Motor neuron (in vitro differentiated cells): ENCODE data around the gene FPR2. TPM values are rescaled to one million over a fixed set of nuclear protein-coding genes. Genes with fewer than 3 reads are reported as not detected.

Experiments
- ATAC-seq, 8 experiments: fragments of 200-7000 bp; cut with Tn5 transposase; replicated peaks in 6 of 8; 2 replicates each; pipeline ENCODE4 v1.8.0; 2021; ENCODE audit warnings: mild to moderate bottlenecking in 8 of 8, moderate library complexity in 8 of 8
- H3K27ac ChIP-seq, 2 donors: fragments of 250-450 bp; sonication (Bioruptor Pico); 2 replicates each; pipeline ENCODE4 v1.9.0; 2021; ENCODE audit warnings: antibody characterized with exemption in 2 of 2, mild to moderate bottlenecking in 2 of 2, moderate library complexity in 1 of 2
- H3K4me1 ChIP-seq, 2 donors: fragments of 250-450 bp; sonication (Bioruptor Pico); replicated peaks in 1 of 2; 2 replicates each; pipeline ENCODE4 v1.6.1; 2021; ENCODE audit warnings: antibody characterized with exemption in 2 of 2, mild to moderate bottlenecking in 2 of 2, moderate library complexity in 1 of 2
- H3K4me3 ChIP-seq, 5 donors: fragments of 250-450 bp; sonication (Bioruptor Pico); 2 replicates each; pipeline ENCODE4 v1.9.0; 2021; ENCODE audit warnings: antibody characterized with exemption in 5 of 5, mild to moderate bottlenecking in 5 of 5, moderate library complexity in 4 of 5
- WGBS, 10 experiments: fragments of 450-650 bp; shearing (Covaris generic); methylation state at CpG; one replicate each; pipeline ENCODE4 v1.0.0; 2022; 5-methylcytosine and 5-hydroxymethylcytosine counted together
- in situ Hi-C, 9 experiments: fragments of 400-800 bp; cut with MboI; loops; one replicate each; pipeline ENCODE4 v1.15.0; 2021; ENCODE audit warnings: low sequenced_read_pairs in 9 of 9, low pct_unique_long_range_greater_than_20kb in 2 of 9; ENCODE audit not compliant: unreplicated experiment in 9 of 9
- total RNA-seq, 8 experiments: library from RNA; unstranded; fragments of 300-600 nt; gene quantifications; 2 replicates each; pipeline versions ENCODE4 v1.2.3 to v1.2.4, GENCODE V29; 2022

FPR2 gene
- total RNA-seq, 8 experiments from 2014 or later = 0.15 to 0.33 (median 0.21) TPM; not detected in 5

DNA sequence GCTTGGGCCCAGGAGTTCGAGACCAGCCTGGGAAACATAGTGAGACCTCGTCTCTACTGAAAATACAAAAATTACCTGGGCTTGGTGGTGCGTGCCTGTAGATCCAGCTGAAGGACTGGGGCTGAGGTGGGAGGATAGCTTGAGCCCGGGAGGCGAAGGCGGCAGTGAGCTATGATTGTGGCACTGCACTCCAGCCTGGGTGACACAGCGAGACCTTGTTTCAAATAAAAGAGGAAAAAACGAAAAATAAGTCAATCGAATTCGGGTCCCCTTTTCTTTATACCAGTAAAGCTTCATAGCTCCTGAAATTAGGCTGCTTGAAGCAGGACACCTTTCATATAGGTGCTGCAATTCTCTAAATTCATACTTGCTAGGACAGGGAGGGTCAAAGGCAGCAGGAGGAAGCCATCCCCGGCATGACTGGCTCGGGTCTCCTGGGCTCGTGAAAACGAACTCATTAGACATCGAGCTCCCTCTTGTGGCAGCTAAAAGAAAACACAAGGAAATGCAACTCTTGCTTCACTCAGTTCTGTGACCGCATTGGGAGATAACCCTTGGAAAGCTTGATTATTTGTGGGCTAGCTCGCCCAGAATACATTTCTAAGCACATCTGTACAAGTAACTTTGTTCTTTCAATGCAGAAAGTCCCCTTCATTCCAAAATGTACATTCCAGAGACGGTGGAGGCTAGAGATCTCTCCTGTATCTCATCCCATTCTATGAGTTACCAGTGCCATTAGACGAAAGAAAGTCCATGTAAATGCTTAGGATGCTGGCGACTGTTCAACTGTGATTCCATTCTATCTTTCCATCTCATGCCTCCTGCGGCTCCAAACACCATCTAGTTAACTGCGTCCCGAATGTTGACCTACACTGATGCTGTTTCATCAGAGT is 16.8 kb downstream of the FPR2 start:
- in situ Hi-C loops = loop anchor here in 3 of 9 experiments (10.0 to 25.0 kb wide), 2 partner anchors 53 to 316 kb away; partner anchors contain the start of genes SIGLEC8 (in 2 of the 3) and HAS1 (in 1 of the 3)
- no peak overlapping the region for H3K27ac ChIP-seq
- no peak overlapping the region for H3K4me3 ChIP-seq
- 10 to 80% (median 31%) methylated on average over 2 to 18 of the region's 23 CpGs for WGBS, 10 experiments
- H3K4me1 ChIP-seq = no peaks in the 10 kb centered on the region
- peak; percentile 93 to 100 (median 98) for ATAC-seq

DNA sequence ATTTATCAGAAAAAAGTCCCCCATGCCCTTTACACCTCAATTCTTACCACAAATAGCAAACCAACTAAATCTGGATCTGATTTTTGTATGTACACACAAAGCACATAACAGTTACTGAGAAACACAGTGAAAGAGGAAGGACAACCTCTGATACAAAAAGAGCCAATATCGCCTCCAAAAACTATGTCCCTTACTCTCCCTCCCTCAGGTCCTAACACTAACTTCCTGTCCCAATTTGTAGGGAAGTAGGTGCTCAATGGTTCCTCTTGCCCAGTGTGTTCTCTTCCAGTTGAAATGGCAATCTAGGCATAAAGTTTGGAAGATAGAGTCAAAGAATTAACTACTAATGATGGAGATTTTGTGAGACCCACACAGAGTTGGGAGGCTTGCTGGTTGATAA is 18.2 kb downstream of the FPR2 start:
- in situ Hi-C loops = loop anchor here in 3 of 9 experiments (10.0 to 25.0 kb wide), 2 partner anchors 54 to 317 kb away; partner anchors contain the start of genes SIGLEC8 (in 2 of the 3) and HAS1 (in 1 of the 3)
- 33 to 100% (median 67%) methylated on average over 1 of the region's 1 CpG; no CpG with 5 or more reads in 3 of the 10 experiments for WGBS, 10 experiments
- no peak for ATAC-seq

DNA sequence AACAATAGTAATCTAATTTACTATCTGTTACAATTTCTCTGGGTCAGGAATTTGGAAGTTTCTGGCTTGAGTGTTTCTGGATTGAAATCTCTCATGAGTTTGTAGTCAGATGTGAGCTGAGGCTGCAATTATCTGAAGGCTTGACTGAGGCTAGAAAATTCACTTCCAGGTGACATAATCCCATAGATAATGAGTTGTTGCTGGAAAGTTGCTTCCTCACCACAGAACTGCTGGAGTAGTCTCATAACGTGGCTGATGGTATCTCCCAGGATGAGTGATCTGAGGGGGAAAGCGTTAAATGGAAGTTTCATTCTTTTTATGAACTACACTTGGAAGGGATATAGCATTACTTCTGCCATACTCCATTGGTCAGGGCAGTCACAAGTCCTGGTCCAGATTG is 18.7 kb downstream of the FPR2 start:
- 0 to 100% (median 50%) methylated on average over 1 to 2 of the region's 2 CpGs; no CpG with 5 or more reads in 3 of the 10 experiments for WGBS, 10 experiments
- Histone ChIP-seq H3K27ac (no peak overlapping the region), H3K4me1 (no peaks in the 10 kb centered on the region), H3K4me3 (no peak overlapping the region)
- ATAC-seq = no peak
- in situ Hi-C loops = loop anchor here in 3 of 9 experiments (10.0 to 25.0 kb wide), 2 partner anchors 55 to 317 kb away; partner anchors contain the start of genes SIGLEC8 (in 2 of the 3) and HAS1 (in 1 of the 3)

More for the DNA sequence above, 18.2 kb downstream of the FPR2 start:
- H3K4me1 ChIP-seq = no peaks in the 10 kb centered on the region
- H3K27ac ChIP-seq = no peak overlapping the region
- H3K4me3 ChIP-seq = no peak overlapping the region

DNA sequence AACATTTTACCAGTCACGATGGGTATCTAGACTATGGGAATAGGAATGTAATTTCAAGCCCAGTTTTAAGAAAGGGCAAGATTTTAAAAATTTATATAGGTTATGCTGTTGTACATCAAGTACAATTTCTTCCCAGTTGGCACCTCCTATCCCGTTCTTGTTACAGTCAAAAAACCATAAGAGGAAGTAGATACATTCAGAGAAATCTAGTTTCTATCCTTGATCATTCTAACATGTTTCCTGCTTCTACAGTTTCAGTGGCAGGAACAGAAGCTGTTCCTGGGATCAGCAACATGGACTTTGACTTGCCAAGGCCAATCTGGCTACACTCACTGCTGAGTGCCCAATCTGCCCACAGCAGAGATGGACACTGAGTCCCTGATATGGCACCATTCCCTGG is 19.3 kb downstream of the FPR2 start:
- in situ Hi-C loops = loop anchor here in 2 of 9 experiments (25.0 kb wide), 1 partner anchor 318 kb away; the partner anchor contains the start of gene SIGLEC8 (in 2 of the 2)
- WGBS, 10 experiments = 0 to 50% (median 20%) methylated on average over 1 to 2 of the region's 2 CpGs; no CpG with 5 or more reads in 3 of the 10 experiments
- ATAC-seq = no peak

DNA sequence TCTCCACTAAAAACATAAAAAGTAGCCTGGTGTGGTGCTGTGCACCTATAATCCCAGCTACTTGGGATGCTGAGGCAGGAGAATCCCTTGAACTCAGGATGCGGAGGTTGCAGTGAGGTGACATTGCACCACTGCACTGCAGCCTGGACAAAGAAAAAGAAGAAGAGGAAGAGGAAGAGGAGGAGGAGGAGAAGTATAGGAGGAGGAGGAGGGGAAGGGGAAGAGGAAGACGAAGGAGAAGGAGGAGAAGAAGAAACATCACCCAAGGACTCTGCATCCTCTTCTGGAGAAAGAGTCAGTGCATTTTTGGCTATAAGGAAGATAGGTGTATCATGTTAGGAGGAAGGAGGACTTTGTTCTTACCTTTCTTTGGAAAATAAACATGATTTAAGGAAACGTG is 21.0 kb downstream of the FPR2 start:
- ATAC-seq = no peak
- no peaks in the 10 kb centered on the region for H3K4me1 ChIP-seq
- in situ Hi-C loops = loop anchor here in 2 of 9 experiments (25.0 kb wide), 1 partner anchor 320 kb away; the partner anchor contains the start of gene SIGLEC8 (in 2 of the 2)
- H3K4me3 ChIP-seq = no peak overlapping the region
- 0 to 90% (median 42%) methylated on average over 1 to 3 of the region's 3 CpGs; no CpG with 5 or more reads in 1 of the 10 experiments for WGBS, 10 experiments
- H3K27ac ChIP-seq = no peak overlapping the region

More for the DNA sequence above, 19.3 kb downstream of the FPR2 start:
- Histone ChIP-seq H3K27ac (no peak overlapping the region), H3K4me1 (no peaks in the 10 kb centered on the region), H3K4me3 (no peak overlapping the region)

DNA sequence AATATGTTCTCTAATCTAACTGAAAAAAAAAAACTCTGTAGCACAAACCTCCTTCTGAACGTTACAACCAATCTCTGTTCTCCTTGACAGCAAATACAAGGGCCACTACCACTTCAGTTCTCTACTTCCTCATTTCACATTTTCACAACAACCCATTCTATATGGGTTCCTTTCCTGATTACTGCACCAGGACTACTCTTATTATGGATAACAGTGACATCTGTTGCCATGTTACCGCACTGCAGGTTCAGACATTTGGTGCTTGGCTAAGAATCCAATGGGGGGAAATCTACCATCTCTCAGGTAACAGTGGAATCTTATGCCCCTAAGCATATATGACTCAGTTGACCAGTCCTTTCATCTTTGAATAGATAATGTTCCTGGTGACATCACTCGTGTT is 22.4 kb downstream of the FPR2 start:
- Histone ChIP-seq H3K4me1 (no peaks in the 10 kb centered on the region), H3K4me3 (no peak overlapping the region), H3K27ac (no peak overlapping the region)
- 5 to 75% (median 24%) methylated on average over 1 to 3 of the region's 3 CpGs; no CpG with 5 or more reads in 2 of the 10 experiments for WGBS, 10 experiments
- peak in 3 of 8 experiments; percentile 3 to 82 (median 4) for ATAC-seq
- in situ Hi-C loops = loop anchor here in 2 of 9 experiments (25.0 kb wide), 1 partner anchor 321 kb away; the partner anchor contains the start of gene SIGLEC8 (in 2 of the 2)

DNA sequence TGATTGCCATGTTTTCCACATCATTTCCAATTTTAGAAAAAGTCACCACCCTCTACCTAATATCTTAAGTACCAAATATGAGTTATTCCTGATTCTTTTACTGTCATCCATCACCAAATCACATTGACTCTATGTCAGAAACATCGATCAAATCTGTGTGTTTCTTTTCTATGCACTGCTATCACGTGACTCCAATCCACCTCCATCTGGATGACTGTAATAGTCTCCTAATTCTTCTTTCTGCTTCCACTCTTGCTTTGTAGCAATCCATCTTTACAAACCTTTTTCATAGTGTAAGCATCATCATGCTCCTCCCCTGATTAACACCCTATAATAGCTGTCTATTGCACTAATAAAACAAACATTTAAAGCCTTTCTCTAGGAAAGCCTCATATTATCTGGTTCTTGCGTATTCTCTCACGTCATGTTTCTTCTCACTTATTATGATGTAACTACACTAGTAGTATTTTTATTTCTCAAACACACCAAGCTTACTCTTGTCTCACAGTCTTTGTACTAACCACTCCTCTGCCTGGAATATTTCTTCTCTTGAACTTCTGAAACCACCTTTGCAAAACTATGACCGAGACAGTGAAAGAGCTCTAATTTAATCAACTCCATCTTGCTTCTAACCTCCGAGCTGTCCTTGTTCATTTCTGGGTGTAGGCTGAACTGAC is 23.3 kb downstream of the FPR2 start:
- in situ Hi-C loops = loop anchor here in 2 of 9 experiments (25.0 kb wide), 1 partner anchor 322 kb away; the partner anchor contains the start of gene SIGLEC8 (in 2 of the 2)
- H3K4me1 ChIP-seq = no peaks in the 10 kb centered on the region
- H3K27ac ChIP-seq = no peak overlapping the region
- ATAC-seq = peak in 2 of 8 experiments; percentile 3 to 8
- WGBS, 10 experiments = 31 to 94% (median 48%) methylated on average over 3 to 6 of the region's 6 CpGs
- H3K4me3 ChIP-seq = no peak overlapping the region

DNA sequence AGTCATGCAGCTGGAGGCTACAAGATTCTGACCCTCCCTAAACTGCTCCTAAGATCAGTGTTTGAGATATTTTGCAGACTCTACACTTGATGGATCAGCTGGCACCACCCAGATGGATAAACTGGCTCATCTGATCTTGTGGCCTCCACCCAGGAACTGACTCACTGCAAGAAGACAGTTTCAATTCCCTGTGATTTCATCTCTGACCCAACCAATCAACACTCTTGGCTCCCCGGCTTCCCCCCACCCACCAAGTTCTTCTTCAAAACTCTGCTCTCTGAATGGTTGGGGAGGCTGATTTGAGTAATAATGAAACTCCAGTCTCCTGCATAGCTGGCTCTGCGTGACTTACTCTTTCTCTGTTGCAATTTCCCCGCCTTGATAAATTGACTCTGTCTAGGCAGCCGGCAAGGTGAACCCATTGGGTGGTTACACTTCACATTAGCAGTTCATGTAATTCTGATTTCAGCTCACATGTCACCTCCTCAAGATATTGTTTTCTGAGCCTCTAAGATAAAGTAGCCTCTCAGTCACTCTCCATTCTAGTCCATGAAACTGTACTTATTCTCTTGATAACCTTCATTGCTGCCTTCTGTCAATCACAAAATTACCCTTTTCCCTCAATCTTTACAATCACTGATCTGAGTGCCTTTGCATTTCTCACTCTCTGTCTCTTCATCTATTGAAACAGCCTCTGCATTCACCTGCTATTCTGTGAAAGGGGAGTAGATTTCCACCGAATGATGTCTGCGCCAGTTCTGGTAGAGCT is 24.1 kb downstream of the FPR2 start:
- peak in 3 of 8 experiments; percentile 85 to 99 (median 98) for ATAC-seq
- no peak overlapping the region for H3K4me3 ChIP-seq
- H3K4me1 ChIP-seq = no peaks in the 10 kb centered on the region
- in situ Hi-C loops = loop anchor here in 2 of 9 experiments (25.0 kb wide), 1 partner anchor 323 kb away; the partner anchor contains the start of gene SIGLEC8 (in 2 of the 2)
- no peak overlapping the region for H3K27ac ChIP-seq
- WGBS, 10 experiments = 0 to 100% (median 53%) methylated on average over 2 to 5 of the region's 6 CpGs

DNA sequence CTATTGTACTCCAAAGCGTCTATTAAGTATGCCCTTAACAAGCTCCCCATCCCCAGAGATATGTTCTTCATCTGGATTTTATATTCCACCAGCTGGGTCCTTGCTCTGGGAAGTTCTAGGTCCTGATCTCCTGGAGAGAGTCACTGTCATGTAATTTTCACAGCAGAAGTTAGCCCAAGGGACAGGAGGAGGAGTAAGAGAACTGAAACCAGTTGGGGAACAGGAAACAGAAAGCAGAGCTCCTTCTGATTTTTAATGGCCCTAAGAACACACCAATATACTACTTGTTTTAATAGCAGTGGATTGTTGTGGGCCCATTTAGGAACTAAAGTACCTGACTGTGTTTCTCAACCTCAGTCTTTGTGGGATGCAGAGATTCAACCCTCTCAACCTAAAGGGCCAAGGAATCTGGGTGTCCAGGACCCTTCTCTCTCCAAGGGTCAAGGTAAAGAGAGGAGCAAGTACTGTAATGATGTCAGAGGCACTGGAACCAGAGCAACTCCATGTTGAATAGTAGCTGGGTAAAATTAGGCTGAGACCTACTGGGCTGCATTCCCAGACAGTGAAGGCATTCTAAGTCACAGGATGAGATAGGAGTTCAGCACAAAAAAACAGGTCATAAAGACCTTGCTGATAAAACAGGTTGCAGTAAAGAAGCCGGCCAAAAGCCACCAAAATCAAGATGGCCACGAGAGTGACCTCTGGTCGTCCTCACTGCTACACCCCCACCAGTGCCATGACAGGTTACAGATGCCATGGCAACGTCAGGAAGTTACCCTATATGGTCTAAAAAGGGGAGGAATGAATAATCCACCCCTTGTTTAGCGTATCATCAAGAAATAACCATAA is 25.9 kb downstream of the FPR2 start:
- in situ Hi-C loops = loop anchor here in 2 of 9 experiments (25.0 kb wide), 1 partner anchor 325 kb away; the partner anchor contains the start of gene SIGLEC8 (in 2 of the 2)
- no peak for ATAC-seq
- Histone ChIP-seq H3K4me1 (no peaks in the 10 kb centered on the region), H3K4me3 (no peak overlapping the region), H3K27ac (no peak overlapping the region)
- WGBS, 10 experiments = 0 to 80% (median 35%) methylated on average over 1 to 6 of the region's 6 CpGs; no CpG with 5 or more reads in 1 of the 10 experiments

DNA sequence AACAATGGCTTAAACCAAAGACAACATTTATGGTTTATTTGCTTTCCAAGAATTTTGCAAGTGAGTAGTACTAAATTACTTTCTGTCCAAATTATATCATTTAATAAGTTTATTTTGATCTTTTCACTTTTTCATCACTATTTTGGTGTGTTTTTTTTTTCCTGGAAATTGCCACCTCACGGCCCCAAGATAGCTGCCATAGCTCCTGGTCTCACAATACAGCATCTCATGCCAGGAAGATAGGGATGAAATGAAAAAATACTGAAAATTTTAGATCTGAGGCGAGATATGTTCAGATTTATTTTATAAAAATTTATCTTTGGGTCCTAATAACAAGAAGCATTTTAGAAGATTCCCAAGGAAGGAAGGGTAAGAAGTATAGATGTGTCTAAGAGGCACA is 27.0 kb downstream of the FPR2 start:
- H3K4me1 ChIP-seq = no peaks in the 10 kb centered on the region
- in situ Hi-C loops = loop anchor here in 2 of 9 experiments (25.0 kb wide), 1 partner anchor 326 kb away; the partner anchor contains the start of gene SIGLEC8 (in 2 of the 2)
- ATAC-seq = no peak
- no peak overlapping the region for H3K4me3 ChIP-seq
- H3K27ac ChIP-seq = no peak overlapping the region
- 11 to 69% (median 31%) methylated on average over 1 to 2 of the region's 2 CpGs for WGBS, 10 experiments
